Pancreas (tissue), 10 donors: ENCODE data around the gene CTRL. TPM values are rescaled to one million over a fixed set of nuclear protein-coding genes. Genes with fewer than 3 reads are reported as not detected.

Experiments used
- ATAC-seq, 4 donors: fragments of 200-7000 bp; cut with Tn5 transposase; one replicate each; pipeline versions ENCODE4 v1.8.0 to v1.9.1; 2020; ENCODE audit warnings: mild to moderate bottlenecking in 4 of 4, moderate library complexity in 4 of 4
- DNase-seq, 6 donors: peaks; one replicate each; pipeline ENCODE4 v3.0.0-alpha.2; 2020
- FAIRE-seq: peaks from 2 replicates; lab custom pipeline; 2012; peaks lifted over from hg19 to GRCh38; lab: Jason Lieb, UNC
- H3K27ac ChIP-seq, 4 donors: fragments of 200-600 bp; sonication (generic); 1 replicate in 3 of 4; 2 replicates in 1 of 4; pipeline versions ENCODE4 v1.5.0 to v1.8.0; 2020
- H3K27me3 ChIP-seq, 4 donors: fragments of 200-600 bp; one replicate each; pipeline ENCODE4 v1.8.0; 2021
- H3K36me3 ChIP-seq, 3 donors: fragments of 200-600 bp; sonication (generic) in 1 of 3; one replicate each; pipeline versions ENCODE4 v1.5.0 to v1.8.0; 2020 to 2021
- H3K4me1 ChIP-seq, 3 donors: fragments of 200-600 bp; one replicate each; pipeline ENCODE4 v1.8.0; 2021
- H3K4me3 ChIP-seq, 4 donors: fragments of 200-600 bp; sonication (generic) in 2 of 4; one replicate each; pipeline versions ENCODE4 v1.5.0 to v1.8.0; 2020 to 2021
- H3K9me3 ChIP-seq, 4 donors: fragments of 200-600 bp; one replicate each; pipeline ENCODE4 v1.8.0; 2021
- CTCF ChIP-seq, 4 donors: fragments of 200-600 bp; sonication (generic) in 3 of 4; IDR thresholded peaks; one replicate each; pipeline versions ENCODE4 v1.5.0 to v1.8.0; 2021; ENCODE audit warnings: antibody characterized with exemption in 4 of 4
- WGBS, 2 donors: extraction: QIAGEN DNeasy Blood & Tissue Kit; methylation state at CpG; one replicate each; pipeline ENCODE4 v1.1.7; 2013; 5-methylcytosine and 5-hydroxymethylcytosine counted together
- intact Hi-C, 3 donors: fragments of 100-400 bp; cut with DNase I; formaldehyde crosslinking; loops; one replicate each; pipeline versions ENCODE4 v1.11.1 to v1.14.2; 2022
- polyA plus RNA-seq, 2 donors: library from polyadenylated mRNA; stranded (reverse); fragments of 200-250 nt; gene quantifications; one replicate each; pipeline ENCODE4 v1.2.3, GENCODE V29; 2013
- total RNA-seq, 6 donors: library from RNA; stranded (reverse); fragmentation: NEBNext Ultra II Directional in 4 of 6; extraction: Animal tissue kit (Norgen Biotek cat#: 25700) in 4 of 6; gene quantifications; one replicate each; pipeline versions ENCODE4 v1.2.1 to v1.2.4, GENCODE V29; 2021 to 2023
- donor health status: healthy with polysubstance abuse.
- donor health status: DM: no; HTN: no; CAD: no; lungs with moderate emphysema.
- donor health status: DM: no; HTN: no; CAD: no.
- donor health status: control.
- donor health status: control.
- donor health status: Bipolar disorder and iron deficiency.
- donor health status: DM: yes; HTN: yes; CAD: no.
- donor health status: DM: no; HTN: no; CAD: no.
- donor health status: DM: no; HTN: no; CAD: no.
- donor health status: DM: yes; HTN: yes; CAD: no.

The CTRL gene
- total and polyA plus RNA-seq, 8 donors: 559 to 2,165 (median 673) TPM

DNA sequence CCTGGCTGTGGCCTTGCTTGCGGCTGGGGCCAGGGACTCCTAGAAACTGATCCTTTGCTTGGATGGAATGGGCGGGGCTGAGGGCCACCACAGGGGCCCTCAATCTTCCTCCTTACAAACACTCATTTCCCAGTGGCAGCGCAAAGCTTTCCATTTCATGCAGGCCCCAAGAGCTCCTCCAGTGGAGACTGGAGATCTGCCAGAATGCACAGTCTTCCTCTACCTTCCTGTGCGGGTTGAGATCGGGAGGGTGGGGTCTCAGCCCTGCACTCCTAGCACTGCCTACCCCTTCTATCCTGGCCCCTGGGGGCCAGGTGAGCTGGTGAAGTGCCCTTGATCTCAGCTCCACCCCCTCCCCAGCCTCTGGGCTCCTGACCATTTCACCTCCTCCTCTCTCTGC lies 45.3 kb downstream of the CTRL start:
- Histone ChIP-seq H3K4me1 (no peaks in the 10 kb centered on the region), H3K27ac (no peak overlapping the region), H3K9me3 (no peaks in the 10 kb centered on the region), H3K4me3 (no peak overlapping the region), H3K36me3 (peaks cover 0 to 24% (median 18%) of the 10 kb centered on the region in 3 donors), H3K27me3 (no peaks in the 10 kb centered on the region)
- TF ChIP-seq CTCF (IDR thresholded peaks at IDR 0.05): no peak
- no peak for FAIRE-seq
- ATAC-seq: no peak
- WGBS, 2 donors: 92 to 95% methylated on average over 5 of the region's 5 CpGs
- DNase-seq: no peak
- intact Hi-C loops: loop anchor here in 1 of 3 donors (10.0 kb wide), 1 partner anchor 148 kb away; no protein-coding TSS in a partner anchor

GRCh38 chr16:67885976-67886375 lies 45.7 kb downstream of the CTRL start:
- intact Hi-C loops: loop anchor here in 1 of 3 donors (10.0 kb wide), 1 partner anchor 149 kb away; no protein-coding TSS in a partner anchor
- whole genome bisulfite sequencing, 2 donors: 93 to 98% methylated on average over 19 of the region's 19 CpGs
- no peak overlapping the region for H3K27ac ChIP-seq
- H3K27me3 ChIP-seq: no peaks in the 10 kb centered on the region
- no peaks in the 10 kb centered on the region for H3K9me3 ChIP-seq
- ATAC-seq (no peak), DNase-seq (no peak), FAIRE-seq (no peak)
- H3K4me3 ChIP-seq: no peak overlapping the region
- no peak for TF ChIP-seq CTCF (IDR thresholded peaks at IDR 0.05)
- H3K36me3 ChIP-seq: peaks cover 0 to 28% (median 23%) of the 10 kb centered on the region in 3 donors
- no peaks in the 10 kb centered on the region for H3K4me1 ChIP-seq

GRCh38 chr16:67885545-67885944 lies 46.1 kb downstream of the CTRL start:
- no peak for FAIRE-seq
- no peaks in the 10 kb centered on the region for H3K4me1 ChIP-seq
- no peaks in the 10 kb centered on the region for H3K27me3 ChIP-seq
- H3K27ac ChIP-seq: no peak overlapping the region
- no peaks in the 10 kb centered on the region for H3K9me3 ChIP-seq
- no peak for TF ChIP-seq CTCF (IDR thresholded peaks at IDR 0.05)
- 91 to 96% methylated on average over 12 of the region's 12 CpGs for WGBS, 2 donors
- no peak for ATAC-seq
- no peak for DNase-seq
- peaks cover 0 to 32% (median 27%) of the 10 kb centered on the region in 3 donors for H3K36me3 ChIP-seq
- intact Hi-C loops: loop anchor here in 1 of 3 donors (10.0 kb wide), 1 partner anchor 149 kb away; no protein-coding TSS in a partner anchor
- H3K4me3 ChIP-seq: no peak overlapping the region

GRCh38 chr16:67884684-67885083 lies 47.0 kb downstream of the CTRL start, which contains the start of gene NRN1L:
Gene NRN1L (plus strand): TSS chr16:67884885. CDS start chr16:67884904, 19 bp downstream.
- Histone ChIP-seq H3K4me1 (no peaks in the 10 kb centered on the region), H3K27me3 (no peaks in the 10 kb centered on the region), H3K9me3 (no peaks in the 10 kb centered on the region), H3K4me3 (no peak within 1 kb of the TSS), H3K27ac (no peak within 1 kb of the TSS), H3K36me3 (peaks cover under 1 to 41% (median 34%) of the 10 kb centered on the region in 3 donors)
- 63 to 69% methylated on average over 22 of the region's 22 CpGs for WGBS, 2 donors
- DNase-seq (peak in 5 of 6 donors; percentile 43 to 72 (median 61)), FAIRE-seq (no peak), ATAC-seq (peak; percentile 30 to 83 (median 76))
- intact Hi-C loops: loop anchor here in 1 of 3 donors (5.0 to 10.0 kb wide), 2 partner anchors 48 to 150 kb away; partner anchors contain the start of gene CTRL
- no peak for TF ChIP-seq CTCF (IDR thresholded peaks at IDR 0.05)

GRCh38 chr16:67883872-67884261 lies 47.8 kb downstream of the CTRL start:
- Histone ChIP-seq H3K4me3 (no peak overlapping the region), H3K27me3 (no peaks in the 10 kb centered on the region), H3K4me1 (no peaks in the 10 kb centered on the region), H3K36me3 (peaks cover 9 to 49% (median 42%) of the 10 kb centered on the region in 3 donors), H3K27ac (no peak overlapping the region), H3K9me3 (no peaks in the 10 kb centered on the region)
- FAIRE-seq (no peak), DNase-seq (peak in 5 of 6 donors; percentile 50 to 90 (median 70)), ATAC-seq (peak; percentile 80 to 86 (median 84))
- WGBS, 2 donors: 52 to 60% methylated on average over 11 of the region's 11 CpGs
- TF ChIP-seq CTCF (IDR thresholded peaks at IDR 0.05): peak; percentile 69 to 81 (median 78)
- intact Hi-C loops: loop anchor here in 1 of 3 donors (5.0 to 10.0 kb wide), 2 partner anchors 48 to 151 kb away; partner anchors contain the start of gene CTRL
